GM19238 (cell line): Measurements from ENCODE around the gene CITED2.
"Not testable (repeated sequence)": the region's sequence is repeated elsewhere in the genome, so short reads cannot be mapped to it uniquely, and the experiment has no call there.

Experiments used
- DNase-seq: peaks from one replicate; pipeline ENCODE4 v3.0.0; 2011; ENCODE audit warnings: low spot score; ENCODE audit not compliant: insufficient read length

CITED2 gene, protein sequence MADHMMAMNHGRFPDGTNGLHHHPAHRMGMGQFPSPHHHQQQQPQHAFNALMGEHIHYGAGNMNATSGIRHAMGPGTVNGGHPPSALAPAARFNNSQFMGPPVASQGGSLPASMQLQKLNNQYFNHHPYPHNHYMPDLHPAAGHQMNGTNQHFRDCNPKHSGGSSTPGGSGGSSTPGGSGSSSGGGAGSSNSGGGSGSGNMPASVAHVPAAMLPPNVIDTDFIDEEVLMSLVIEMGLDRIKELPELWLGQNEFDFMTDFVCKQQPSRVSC

DNA sequence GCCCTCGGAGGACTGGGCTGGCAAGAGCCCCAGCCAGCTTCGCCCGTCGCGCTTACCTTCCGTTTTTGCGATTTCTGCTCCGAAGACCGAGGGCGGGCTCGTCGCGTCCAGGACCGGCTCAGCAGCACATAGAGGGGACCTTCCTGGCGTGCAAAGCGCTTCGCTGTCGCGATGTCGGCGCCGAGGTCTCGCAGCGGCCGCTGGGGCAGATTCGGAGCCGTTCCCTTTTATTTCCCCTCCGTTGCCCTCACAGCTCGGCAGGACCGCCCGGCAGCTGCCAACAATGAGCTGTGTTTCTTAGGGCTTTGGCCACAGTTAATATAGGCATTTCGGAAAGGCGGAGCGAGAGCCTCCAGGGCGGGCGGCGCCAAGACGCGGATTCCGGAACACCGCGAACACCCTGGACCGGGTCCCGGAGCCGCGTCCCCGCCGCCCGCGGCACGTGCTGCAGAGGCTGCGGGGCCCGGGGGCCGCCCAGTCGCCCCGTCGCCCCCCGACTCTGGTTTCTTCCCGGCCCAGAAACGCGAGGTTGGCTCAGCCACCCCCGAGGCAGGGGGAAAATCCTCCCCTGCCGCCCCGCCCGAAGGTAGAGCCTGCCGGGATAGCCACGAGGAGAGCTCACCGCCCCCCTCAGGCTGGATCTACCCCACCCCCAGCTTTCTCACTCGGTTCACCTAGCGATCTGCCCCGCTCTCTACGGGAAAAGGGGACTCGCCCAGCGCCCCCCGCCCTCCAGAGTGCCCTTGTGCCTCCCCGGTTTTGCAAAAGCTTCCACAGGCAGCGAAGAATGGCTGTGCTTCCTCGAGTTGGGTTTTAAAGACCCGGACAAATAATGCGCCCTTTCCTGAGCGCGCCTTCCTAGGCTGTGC, at the start of gene CITED2:
CITED2 (minus strand) TSS at position 292 of the 869 bp plus-strand sequence. CDS start 704 bp downstream, outside the sequence.
- peak; percentile 60 for DNase-seq

- DNase-seq, result no peak
These were observed 48.7 kb upstream of the CITED2 start for GRCh38 chr6:139423037-139423703.

DNA sequence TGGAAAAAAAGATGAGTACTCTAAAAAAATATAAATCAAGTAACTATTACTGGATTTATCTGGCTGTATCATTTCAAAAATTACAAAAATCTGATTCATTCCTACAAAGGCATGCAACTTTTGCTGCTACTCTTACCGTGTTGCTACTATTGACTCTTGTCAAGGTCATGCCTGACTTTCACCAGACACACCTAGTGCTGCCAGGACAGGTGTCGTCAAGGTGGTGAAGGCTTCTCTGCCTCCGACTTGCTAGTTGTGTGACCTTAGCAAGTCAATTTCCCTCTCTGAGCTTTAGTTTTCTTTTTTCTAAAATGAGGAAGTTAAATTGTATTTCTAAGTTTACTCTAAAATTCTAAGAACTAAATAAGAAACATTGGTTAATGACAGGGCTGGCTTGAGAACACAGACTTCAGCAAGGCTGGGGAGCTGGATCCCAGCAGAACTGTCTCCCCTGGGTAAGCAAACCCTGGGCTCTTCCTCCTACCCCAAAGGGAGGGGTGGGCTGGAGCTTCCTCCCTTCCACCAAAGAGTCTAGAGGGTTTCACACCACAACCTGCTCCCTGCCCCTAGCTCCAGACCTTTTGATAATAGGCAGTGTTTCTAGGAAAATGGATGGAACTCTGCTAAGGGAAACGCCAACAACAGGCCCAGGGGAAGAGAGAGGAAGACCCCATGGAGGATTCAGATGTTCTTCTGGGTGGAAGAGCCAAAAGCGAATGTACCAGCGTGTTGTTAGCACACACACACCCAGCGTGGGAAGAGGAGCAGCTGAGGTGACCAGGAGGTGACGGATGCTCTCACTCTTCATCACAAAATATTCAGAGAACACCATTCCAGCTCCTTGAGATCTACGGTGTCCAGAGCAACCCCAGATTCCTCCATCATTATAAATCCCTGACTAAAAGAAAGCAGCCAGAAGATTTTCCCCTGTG, 47.9 kb upstream of the CITED2 start:
- no peak for DNase-seq

DNA sequence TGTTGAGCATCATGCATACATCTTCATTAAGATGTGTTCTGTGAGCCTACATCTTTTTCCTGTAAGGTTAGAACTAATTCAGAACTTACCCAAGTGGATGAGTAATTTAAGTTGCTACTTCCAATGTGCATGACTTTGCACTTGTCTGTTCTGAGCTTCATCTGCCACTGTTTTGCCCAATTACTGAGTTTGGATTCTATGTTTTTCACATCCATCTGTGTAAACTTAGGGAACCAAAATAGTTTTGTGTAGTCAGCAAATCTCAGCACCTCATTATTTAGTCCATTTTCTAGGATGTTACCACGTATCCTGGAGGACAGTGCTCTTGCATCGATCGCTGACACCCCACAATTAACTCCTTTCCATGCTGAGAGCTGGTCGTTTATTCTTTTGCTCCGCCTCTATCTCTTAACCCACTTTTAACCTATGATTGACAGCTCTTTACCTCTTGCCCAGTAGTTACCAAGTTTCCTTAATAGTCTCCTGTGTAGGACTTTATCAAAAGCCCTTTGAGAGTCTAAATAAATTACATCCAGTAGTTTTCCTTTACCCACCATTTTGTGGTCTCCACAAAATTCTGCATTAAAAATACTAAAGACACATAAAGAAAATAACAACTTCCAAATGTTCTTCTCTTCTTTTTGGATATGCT, 44.2 kb upstream of the CITED2 start:
- DNase-seq, result no peak

DNA sequence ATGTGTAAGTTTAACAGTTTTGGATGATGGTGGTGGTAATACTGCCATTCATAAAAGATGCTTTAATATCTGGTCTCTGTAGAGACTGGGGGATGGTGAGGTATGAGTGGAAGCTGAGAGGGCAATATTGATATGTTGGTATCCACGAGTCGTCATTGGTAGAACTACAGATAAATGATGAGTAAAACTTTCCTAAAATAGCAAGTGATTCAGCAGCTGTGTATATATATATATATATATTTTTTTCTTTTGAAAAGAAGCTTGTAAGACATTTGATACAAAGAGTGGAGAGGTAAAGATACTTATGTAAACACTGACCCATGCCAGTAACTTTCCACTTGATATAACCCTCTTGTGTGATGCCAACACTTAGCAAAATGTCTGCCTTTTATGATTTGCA, 41.7 kb upstream of the CITED2 start:
- DNase-seq, result no peak

GRCh38 chr6:139415365-139415764, 40.9 kb upstream of the CITED2 start:
- DNase-seq, result no peak

DNA sequence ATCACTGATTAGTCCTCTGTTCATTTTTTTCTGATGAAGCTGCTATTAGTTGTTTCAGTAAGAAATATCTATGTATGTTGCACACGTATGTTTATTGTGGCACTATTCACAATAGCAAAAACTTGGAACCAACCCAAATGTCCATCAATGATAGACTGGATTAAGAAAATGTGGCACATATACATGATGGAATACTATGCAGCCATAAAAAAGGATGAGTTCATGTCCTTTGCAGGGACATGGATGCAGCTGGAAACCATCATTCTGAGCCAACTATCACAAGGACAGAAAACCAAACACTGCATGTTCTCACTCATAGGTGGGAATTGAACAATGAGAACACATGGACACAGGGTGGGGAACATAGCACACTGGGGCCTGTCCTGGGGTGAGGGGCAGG, 37.7 kb upstream of the CITED2 start:
- not testable (repeated sequence) for DNase-seq

GRCh38 chr6:139409026-139409425, 34.6 kb upstream of the CITED2 start:
- DNase-seq, result no peak

DNA sequence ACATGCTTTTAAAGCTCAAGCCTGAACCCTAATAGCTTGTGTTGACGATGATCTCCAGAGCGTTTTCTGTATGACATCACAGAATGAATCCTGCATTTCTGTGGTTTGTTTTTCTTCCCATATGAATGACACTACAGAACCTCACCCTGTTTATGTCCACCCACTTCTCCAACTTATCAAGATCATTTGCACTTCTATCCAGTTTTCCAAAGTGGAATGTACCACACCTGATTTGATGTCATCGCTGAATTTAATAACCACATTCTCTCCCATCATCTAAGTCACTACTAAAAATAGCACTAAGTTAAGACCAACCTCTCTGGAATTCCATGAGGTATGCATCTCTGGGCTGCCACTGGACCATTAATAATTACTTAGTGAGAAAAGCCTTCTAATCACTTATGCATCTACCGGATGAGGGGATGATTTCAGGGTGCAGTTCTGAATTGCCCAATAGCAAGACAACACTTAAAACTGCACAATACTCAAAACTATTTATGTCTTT, 33.3 kb upstream of the CITED2 start:
- DNase-seq, result no peak

- no peak for DNase-seq
These were observed 32.3 kb upstream of the CITED2 start for GRCh38 chr6:139406577-139407343.

- no peak for DNase-seq
These were observed 28.5 kb upstream of the CITED2 start for GRCh38 chr6:139402876-139403386.

DNA sequence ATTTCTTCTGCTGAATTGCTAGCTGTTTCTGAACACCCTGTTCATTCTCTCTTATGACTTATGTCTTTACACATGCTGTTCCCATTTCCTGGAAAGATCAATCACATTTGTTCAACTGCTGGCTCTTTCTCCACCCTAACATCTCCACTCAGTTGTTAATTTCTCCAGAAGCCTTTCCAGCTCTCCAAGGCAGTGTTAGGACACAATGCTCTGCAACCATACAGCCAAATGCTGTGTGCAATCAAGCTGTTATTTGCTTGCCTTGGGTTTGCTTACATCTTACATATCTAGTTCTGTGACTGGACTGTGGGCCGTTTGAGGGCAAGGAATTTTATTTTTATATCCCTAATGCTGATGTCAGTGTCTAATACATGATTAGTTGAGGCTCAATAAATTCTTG, 24.2 kb upstream of the CITED2 start:
- DNase-seq, result no peak

- DNase-seq, result no peak
These were observed 21.4 kb upstream of the CITED2 start for GRCh38 chr6:139395891-139396301.

DNA sequence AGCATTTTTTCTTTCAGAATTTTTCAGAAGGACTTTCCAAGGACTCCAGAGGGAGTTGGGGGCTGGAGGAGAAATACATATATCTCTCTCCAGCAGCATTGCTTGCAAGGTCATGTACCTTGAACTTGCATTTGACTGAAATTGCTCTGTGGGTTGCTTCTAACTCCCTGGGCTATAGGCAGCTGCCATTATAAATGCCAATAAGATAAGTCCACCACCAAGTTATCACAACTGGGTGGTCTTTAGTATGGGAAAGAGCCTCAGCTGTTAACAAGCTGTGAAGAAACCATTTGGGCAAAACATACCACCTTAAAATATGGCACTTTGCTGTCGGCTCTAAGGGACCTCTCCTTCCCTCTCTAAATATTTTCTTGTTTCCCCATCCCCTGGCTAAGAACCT, 20.9 kb upstream of the CITED2 start:
- no peak for DNase-seq

DNA sequence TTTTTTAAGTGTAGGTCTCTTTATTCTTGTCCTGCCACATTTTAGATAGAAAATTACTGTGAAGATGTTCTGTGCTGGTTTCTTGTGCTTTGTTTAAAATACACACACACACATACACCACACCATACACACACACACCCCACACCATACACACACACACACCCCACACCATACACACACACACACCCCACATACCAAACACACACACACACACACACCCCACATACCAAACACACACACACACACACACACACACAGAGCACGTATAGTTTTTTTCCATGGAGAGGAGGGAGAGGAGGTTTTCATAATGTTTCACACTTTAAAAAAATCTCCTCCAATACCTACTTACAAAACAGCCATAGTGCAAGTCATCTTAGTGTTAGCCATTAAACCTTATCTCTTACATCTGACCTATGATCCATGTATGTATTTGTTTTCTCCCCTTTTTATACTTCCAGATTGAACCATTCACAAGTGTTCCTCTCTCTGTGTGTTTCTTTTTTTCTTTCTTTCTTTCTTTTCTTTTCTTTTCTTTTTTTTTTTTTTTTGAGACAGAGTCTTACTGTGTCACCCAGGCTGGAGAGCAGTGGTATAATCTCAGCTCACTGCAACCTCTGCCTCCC, 19.7 kb upstream of the CITED2 start:
- DNase-seq, result no peak

DNA sequence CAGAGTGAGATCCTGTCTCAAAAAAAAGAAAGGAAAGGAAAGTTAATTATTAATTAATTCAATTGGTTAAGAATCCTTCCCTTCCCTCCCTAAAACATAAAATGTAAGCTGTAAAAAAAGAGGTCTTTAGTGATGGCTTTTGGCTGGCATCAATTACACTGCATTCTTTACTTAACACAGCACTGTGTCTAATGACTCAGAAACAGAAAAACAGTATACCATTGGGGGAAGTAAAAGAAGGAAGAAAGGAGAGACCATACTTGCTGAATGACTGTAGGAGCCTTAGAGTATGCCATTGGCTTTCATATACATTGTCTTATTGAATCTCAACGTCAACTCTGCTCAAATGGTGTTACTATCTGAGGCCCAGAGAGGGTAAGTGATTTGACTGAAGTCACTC, 18.3 kb upstream of the CITED2 start:
- no peak for DNase-seq

GRCh38 chr6:139391709-139392108, 17.3 kb upstream of the CITED2 start:
- DNase-seq, result no peak

GRCh38 chr6:139390447-139390846, 16.0 kb upstream of the CITED2 start:
- DNase-seq, result no peak

DNA sequence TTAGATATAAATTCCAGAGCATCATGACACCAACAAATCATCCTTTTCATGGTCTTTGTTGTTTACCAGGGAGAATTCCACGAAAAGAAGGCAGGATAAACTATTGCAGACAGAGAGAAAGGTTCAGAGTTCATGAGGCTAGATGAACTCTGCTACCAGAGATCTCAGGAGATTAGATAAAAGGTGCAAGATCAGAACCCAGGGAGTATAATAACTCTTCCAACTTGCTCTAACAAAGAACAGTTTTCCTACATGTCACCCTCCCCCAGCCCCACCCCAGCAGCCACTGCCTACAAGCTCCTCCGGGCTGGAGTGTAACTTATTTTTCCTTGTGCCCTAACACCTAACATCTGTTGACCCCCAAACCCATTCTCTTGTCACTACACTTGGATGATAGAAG, 13.9 kb upstream of the CITED2 start:
- DNase-seq, result no peak
